NCI-H526 (cell line): ENCODE measurements around the gene PIK3C2B.

Source experiments
- DNase-seq, 2 experiments: peaks; one replicate each; lab custom pipeline; 2025; lab: John Stamatoyannopoulos, UW

Gene PIK3C2B

DNA sequence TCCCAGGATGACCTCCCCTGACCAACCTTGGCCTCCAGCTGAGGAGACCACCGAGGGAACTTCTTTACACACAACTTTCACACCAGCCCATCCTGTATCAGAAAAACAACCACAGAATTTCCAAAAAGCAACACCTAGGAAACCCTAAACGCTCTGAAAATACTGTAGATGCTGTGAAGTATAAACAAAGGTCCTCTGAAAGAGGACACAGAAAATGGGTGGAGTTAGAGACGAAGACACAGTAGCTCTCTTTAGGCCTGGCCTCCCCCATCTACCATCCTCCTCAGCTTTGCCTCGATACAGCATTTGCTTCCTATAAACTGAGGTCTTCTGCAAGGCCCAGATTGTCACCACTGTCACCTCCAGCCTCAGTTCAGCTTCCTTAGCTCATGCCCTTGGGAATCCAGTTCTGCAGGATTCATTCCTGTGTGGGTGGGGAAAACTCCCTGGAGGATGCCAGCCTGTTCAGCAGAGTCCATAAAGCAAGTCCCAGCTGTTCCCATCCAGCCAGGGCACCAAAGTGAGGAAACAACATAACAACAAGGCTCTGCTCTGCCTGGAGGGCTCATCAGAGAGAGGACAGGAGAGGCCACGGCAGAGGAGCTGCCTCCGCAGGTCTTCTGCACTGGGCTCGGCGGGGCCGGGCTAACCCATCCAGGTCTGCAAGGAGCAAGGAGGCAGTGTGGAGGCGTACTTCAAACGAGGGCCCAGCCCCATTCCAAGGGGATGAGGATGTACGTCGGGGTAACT lies 15.0 kb downstream of the PIK3C2B start:
- no peak for DNase-seq

DNA sequence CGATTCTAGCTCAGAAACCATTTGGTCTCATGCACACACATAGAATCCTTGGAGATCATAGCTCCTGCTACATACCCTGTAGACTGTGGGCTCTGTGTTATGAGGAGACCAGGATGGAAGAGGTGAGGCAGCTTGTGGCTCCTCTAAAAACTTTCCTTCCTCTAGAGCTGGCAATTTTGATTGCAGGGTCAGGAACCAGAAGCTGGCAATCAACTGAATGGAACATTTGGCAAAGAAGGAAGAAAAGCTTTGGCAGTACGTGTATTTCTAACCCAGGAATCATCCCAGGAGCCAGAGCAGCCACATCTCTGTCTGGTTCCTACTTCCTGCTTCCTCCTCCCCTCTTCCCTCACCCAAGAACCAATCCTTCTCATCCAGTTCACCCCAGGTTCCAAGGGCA lies 15.7 kb downstream of the PIK3C2B start:
- no peak for DNase-seq

DNA sequence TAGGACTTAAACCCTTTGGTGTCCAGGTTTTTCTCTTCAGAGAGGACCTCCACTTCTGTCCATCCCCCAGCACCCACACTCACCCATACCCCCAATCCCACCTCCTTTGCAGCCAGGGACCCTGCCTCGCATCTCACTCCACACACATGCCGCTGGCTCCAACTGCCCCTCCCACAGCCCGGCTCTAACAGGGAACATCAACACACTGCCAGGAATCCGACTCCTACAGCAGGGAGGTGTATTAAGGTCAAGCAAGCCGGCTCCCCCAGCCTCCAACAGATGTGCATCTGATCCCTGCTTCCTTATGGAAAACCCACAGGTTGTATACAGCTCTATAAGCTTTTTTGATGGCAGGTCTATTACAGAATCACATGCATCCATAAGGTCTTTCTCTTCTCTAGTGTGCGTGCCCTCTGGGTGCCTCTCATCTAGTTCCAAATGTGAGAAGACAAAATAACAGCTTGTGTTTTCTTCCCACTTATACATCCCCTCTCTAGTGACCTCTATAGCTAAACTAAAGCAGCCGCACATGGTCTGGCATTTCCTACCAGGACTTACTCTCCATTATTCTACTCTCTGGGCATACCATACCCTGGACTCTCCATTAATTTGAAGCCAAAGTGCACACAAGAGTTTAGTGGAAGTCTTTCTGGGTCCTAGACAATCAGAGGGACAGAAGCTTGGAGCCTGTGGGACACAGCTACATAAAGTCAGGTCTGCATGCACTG lies 16.3 kb downstream of the PIK3C2B start:
- no peak for DNase-seq

DNA sequence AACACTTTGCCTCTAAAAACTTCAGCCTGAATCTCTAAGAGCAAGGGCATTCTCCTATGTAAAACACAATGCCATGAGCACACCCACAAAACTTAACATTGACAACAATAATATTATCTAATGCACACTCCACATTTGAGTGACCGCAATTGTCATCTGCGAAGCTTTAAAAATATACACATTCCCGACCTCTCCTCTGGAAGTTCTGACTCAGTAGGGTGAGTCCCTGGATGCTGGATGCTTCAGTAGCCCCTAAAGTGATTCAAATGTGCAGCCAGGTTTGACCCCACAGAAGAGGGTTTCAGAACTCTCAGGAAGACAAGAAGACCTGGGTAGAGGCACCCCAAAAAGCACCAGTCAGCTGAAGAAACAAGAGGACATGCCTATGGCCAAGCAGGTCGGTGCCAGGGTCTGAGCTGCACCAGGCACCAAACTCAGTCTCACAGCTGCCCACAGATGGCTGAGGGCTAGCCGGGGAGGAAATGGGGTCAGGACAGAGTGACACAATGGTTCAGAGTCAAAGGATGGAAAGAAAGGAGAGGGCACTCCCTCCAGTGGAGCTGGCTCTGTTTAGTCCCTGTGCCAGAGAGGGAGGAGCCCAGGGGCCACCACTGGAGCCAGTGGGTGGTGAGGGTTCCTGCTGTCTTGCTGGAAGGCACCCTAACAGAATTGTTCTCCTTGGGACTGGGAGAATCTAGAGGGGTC lies 17.4 kb downstream of the PIK3C2B start:
- DNase-seq, result no peak

DNA sequence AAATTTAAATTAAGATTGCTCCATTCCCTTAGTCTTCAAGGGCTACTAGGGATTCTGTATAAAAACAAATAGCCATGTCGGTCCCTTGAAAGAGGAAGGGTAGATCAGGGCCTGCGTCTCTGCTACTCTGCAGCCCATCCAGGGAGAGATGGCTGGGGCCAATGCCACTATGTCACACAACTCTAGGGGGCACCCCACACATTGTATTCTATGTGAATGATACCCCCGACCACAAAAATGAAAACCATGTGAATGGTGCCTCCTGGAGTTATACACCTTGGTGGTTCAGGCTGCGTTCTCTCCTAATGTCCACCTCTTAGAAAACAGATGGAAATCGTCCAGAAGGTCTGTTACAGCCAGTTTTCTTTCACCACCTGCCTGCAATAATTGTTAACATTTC lies 18.0 kb downstream of the PIK3C2B start:
- no peak for DNase-seq

DNA sequence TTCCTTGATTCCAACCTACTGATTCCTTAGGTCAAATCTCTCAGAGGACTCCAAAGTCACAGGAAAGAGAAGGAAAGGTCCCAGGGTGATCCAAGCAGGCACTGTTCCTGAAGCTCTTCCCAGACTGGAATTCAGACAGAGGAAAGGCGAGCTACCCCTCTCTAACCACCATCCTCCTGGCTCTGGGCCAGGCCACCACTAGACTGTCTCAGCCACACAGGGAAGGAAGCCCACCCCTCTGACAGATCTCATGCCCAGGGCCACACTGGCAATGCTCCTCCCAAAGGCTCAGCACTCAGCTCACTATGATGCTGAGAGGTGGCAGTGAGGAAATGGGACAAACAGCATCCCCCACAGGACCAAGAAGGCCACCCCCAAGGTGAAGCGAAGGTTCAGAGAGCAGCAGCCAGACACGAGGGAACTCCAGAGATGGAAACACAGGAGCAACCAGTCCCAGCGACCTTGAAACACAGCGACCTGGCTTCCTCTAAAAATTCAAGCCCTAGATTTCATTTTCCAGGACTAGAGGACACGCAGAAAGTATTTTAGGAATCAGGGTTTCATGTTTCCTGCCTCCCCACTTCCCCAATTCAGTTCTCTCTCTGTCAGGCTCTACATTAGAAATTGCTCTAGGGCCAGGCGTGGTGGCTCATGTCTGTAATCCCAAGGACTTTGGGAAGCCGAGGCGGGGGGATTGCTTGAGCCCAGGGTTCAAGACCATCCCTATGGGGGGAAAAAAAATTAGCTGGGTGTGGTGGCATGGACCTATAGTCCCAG lies 18.8 kb downstream of the PIK3C2B start:
- no peak for DNase-seq

DNA sequence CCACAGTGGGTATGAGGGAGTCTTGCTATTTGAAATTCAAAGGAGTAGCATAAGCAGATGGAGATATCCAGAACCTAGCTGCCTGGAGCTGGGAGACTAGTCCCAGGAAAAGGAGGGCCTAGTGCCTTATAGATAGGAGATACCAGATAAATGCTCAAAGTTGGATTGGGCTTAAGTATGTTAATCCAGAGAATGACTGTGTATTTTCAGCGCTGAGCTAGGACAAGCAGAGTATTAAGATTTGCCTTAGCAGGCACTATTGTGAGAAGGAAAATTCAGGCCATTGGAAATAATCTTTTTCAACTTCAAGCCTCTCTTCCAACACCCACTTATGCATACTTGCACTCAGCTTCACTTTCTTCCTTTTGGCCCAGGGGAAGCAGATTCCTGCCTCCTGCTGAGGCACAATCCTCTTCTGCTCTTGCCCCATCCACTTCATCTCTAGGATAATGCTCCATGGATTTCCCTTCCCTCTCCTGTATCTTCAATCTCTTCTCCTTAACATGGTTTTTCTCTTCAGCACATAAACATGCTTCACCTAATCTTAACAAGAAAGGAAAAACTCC lies 21.1 kb downstream of the PIK3C2B start:
- DNase-seq, result no peak

DNA sequence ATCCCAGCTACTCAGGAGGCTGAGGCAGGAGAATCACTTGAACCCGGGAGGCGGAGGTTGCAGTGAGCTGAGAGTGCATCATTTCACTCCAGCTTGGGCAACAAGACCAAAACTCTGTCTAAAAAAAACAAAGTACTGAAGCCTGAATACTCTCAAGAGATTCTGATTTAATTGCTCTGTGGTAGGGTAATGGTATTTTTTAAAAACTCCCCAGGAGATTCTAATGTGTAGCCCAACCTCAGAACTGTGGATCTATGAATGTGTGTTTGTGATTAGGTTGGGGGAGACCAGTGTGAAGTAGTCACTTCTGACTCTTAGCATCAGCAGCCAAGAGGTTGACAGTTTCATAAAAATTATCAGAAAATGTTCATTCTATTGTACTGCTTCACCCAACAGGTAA lies 21.9 kb downstream of the PIK3C2B start:
- DNase-seq, result no peak

DNA sequence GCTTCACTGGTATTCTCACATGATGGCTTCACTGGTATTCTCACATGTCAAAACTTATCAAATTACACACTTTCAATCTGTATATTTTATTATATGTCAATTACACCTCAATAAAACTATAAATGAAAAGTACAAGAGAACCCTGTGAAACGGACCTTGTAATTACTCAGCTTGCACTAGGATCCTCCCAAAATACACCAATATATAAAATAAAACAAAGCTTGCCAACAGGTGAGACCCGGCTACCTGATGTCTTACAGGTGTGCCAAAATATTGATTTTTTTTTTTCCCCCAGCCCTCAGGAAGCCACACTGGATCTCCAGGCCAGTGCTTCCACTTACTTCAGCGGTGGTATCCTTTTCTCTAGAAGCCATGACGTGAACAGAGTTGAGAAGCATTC lies 22.9 kb downstream of the PIK3C2B start:
- no peak for DNase-seq

DNA sequence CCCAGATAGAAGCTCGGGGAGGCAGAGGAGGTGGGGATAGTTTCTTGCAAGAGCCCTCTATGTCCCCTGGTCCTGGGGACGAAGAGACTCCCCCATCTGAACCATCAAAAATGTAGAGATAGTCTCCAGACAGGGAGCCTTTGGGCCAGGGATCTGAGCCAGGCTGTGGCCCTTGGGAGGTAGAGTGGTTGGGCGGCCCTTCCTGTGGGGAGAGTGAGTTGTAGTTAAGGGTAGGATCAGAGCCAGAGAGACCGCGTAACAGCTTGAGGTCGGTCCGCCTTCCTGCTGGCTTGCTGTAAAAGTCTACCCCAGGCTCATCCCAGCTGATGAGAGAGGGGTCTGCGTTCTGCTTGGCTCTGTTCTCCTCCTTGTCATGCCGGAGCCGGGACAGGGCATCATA lies 25.3 kb downstream of the PIK3C2B start:
- DNase-seq, result no peak

DNA sequence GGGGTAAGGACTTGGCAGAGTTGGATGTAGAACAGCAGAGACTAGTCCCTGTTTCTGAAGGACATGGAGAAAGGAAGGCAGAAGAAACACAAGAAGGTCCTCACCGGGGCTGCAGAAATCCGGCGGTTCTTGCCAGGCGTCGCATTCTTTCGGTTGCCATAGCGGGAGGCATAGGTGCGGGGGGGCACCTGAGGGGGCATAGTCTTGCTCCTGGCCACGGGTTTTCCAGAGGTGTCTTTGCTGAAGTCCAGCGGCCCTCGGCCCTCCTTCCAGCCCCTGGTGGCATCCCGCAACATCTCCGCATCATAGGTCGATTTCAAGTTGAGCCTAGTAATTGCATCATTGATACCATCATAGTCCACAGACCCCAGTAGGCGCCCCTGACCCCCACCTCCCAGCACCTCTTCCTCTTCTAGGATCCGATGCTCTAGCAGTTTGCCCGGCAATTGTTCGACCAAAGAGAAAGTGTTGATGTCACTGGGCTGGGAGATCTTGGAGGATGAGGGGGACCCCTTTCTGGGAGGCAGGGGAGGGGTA lies 25.8 kb downstream of the PIK3C2B start:
- DNase-seq, result no peak

DNA sequence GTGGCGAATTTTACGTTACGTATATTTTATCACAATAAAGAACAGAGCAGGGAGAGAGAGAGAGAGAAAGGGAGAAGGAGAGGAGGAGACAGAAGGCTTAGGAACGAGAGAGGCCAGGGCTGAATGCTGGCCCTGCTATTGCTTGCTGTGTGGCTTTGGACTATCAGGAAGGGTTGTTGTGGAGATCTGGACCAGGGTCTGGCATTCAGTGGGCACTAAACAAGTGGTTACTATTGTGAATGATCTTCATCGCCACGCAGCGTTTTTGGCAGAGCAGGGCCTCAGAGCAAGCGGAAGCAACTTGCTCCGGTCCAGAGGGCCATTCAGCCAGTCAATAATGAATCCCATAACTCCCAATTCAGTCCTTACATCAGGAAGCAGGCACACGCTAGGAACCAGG lies 26.4 kb downstream of the PIK3C2B start:
- DNase-seq, result no peak

DNA sequence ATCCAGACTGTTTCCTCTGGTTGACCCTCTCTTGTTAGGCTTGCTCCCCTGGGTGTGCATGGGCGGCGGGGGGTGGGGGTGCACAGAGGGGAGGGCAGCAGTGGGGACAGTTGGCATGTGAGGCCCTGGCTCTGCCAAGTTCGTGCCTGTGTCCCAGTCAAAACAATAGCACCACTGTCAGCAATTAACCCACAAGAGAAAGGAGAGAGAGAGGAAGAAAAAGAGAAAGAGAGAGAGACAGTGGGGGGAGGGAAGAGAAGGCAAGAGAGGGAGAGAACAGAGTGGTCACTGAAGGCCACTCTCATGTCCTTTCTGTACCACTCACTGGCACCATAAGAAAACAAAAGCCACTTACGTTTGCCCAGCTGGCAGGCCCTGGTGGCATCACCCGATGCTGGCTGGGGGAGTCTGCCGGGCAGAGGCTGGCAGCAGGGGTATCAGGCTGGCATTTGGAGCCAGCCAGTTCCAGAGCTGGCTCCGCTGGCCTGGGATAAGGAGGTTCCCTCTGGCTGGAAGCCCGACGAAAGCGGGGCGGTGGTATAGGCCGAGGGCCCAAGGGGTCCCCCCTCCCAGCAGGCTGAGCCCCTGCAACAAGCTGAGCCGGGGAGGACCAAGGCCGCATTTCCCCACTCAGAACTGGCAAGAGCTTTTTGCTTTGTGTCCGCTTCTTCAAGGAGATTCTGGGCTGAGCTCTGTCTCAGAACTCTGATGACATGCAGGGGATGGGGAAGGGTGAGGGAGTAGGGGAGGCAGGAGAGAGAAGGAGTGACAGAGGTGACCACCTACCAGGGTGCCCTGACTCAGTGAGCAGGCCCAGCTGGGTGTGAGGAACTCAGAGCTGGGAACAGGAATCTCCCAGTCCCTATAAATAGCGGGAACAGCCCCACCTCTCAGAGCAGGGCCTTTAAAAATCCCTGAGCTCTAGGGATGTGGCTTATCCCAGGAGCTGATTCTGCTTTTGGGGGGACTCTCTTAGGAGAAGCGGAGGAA lies 27.9 kb downstream of the PIK3C2B start:
- no peak for DNase-seq

DNA sequence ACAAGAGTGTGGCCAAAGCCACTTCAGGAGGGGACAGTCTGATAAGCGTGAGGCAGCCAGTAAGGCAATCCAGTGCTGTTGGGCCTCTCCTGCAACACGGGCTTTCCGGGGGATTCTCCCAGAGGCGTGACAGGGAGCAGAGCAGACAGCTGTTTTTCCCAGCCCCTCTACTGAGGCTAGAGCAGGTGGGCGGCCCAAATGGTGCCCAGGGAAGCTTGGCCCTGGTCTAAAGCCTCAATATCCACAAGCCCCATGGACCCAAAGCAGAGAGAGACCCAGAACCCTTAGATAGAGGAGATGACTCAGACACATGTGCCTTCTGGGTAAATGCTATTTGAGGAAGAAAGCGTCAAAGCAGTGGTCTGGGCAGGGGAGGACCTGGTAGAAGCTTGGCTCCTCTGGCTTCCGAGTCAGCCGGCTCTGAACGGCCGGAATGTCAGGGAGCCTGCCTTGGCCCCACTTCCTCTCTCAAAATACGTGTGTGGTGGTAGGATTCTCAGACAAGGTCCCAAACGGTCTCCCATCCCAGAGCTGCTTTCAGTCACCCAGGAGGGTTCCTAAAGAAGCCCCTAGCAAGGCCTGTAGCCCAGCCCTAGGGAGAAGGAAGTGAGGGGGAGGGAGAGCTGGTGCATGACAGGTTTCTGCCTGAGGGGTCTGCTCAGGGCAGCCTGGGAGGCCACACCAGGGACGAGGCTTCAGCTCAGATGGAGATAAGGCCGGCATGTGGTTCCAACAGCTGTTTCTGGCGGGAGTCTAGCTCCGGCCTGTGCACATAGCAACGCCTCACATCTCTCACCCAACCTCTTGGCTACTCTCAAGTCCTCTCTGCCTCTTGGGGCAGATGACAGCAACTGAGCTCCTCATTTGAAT lies 28.8 kb downstream of the PIK3C2B start:
- DNase-seq, result no peak

DNA sequence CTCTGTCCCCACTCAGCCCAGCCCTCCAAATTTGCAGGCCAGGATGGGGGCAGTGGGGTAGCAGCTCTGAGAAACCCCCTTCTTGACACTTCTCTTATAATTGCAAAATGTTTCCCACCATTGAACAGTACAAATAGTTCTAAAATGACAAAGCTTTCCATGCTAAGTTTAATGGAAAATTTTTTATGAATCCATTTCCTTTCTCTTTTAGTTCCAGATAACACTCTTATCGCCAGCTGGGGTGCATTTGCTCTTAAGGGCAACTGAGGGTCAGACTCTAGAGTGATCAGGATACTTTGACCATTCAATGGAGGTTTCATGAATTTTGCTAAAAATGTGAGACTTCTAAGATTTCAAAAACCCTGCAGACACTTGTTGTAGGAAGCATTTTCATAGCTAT lies 29.9 kb downstream of the PIK3C2B start:
- DNase-seq, result no peak

DNA sequence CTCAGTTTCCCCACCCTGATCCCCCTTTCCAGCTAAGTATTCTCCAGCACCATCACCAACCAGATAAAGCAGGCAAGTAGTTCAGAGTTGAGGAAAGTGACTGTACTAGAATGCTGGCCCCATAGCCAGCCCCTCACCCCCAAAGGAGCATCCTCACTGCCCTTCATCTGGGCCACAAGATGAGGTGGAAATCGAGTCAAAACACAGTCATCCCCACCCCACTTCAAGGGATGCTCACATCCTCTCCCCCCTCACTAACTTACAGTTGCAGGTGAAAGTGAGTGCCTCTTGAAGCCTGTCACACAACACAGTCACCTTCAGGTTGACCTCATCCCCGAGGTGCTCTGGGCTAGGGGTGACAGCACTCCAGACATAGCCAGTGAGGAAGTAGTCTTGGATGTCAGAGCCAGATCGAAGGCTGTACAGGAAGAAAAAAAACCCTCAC lies 30.4 kb downstream of the PIK3C2B start:
- DNase-seq, result no peak

DNA sequence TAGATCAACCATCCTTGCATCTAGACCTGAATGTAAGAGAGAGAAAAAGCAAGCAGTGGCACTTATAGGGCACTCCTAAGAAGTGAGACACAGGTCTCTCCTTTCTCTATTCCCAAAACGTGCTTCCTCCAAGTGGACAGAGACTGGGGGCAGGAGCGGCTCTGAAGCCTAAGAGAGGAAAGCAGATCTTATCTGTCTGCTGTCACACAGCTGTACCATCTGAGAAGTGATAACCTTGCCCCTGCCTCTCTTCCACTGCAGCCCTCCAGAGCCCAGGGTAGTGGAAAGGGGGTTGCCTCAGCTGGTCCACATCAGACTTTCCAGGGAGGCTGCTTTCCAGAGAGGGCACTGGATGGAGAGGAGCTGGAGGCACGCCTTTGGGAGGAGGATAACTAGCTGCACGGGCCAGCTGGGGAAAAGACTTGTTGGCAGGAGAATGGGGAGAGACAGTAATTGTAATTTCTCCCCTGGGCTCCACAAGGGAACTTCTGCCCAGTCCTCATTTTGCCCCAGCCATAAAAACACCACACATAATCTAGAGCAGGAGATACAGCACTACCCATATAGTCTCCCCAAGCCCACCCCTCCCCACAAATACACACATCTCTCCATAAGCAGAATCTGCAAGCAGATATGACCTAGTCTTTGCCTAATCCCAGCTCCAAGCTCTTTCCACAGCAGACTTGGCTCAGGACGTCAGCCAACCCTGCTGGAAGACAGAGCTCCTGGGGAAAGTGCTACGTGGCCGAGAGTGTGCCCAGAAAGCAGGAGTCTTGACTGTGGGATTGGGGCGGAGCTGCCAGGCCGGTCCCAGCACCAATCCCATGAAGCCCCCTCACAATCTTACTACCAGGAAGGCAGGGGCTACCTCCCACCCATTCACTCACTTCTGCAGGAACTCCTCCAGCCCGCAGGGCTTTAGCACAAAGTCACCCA lies 31.2 kb downstream of the PIK3C2B start:
- no peak for DNase-seq

DNA sequence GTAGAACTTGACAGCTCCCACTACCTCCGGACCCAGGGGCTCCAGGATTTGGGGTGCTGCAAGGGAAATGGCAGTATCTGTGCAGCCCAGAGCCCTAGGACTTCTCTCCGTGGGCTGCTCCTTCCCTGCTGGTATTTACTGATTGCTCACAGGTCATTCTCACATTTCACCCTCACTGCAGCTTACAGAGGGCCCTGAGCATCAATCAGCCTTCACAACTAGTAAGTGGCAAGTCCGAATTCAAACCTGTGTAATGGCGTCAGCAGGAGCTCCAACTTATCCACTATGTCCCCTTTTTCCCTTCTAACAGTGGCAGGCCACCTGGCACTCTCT lies 32.4 kb downstream of the PIK3C2B start:
- DNase-seq, result no peak
